ENCODE results near the gene MASP2. TPM values are rescaled to one million over a fixed set of nuclear protein-coding genes. Genes with fewer than 3 reads are reported as not detected.

Gene MASP2
- total and polyA plus RNA-seq, 12 donors = 0.01 TPM; not detected in 11

- 85 to 92% methylated on average over 9 of the region's 9 CpGs for WGBS, 2 donors
- ATAC-seq = no peak
- no peak overlapping the region for H3K4me3 ChIP-seq
- DNase-seq = no peak
- H3K36me3 ChIP-seq = peaks cover 0 to 51% (median 14%) of the 10 kb centered on the region in 9 donors
- no peaks in the 10 kb centered on the region for H3K9me3 ChIP-seq
- no peak for TF ChIP-seq CTCF (IDR thresholded peaks at IDR 0.05)
- intact Hi-C loops (cut with DNase I) = loop anchor here in 3 of 10 donors (10.0 kb wide), 2 partner anchors 204 to 694 kb away; no protein-coding TSS in a partner anchor
- H3K4me1 ChIP-seq = no peaks in the 10 kb centered on the region
- no peaks in the 10 kb centered on the region for H3K27me3 ChIP-seq
- no peak overlapping the region for H3K27ac ChIP-seq
Observed at GRCh38 chr1:11030865-11031264, 16.2 kb downstream of the MASP2 start.

GRCh38 chr1:11028018-11028417, 19.0 kb downstream of the MASP2 start:
- Histone ChIP-seq H3K4me3 (no peak overlapping the region), H3K36me3 (peaks cover 0 to 80% (median 31%) of the 10 kb centered on the region in 9 donors), H3K27me3 (no peaks in the 10 kb centered on the region), H3K4me1 (no peaks in the 10 kb centered on the region), H3K9me3 (no peaks in the 10 kb centered on the region), H3K27ac (no peak overlapping the region)
- no peak for DNase-seq
- ATAC-seq = no peak
- TF ChIP-seq CTCF (IDR thresholded peaks at IDR 0.05) = no peak
- WGBS, 2 donors = 94 to 98% methylated on average over 3 of the region's 3 CpGs
- intact Hi-C loops (cut with DNase I) = loop anchor here in 1 of 10 donors (10.0 kb wide), 1 partner anchor 67 kb away; the partner anchor contains the start of gene EXOSC10

- DNase-seq (no peak), ATAC-seq (no peak)
- H3K36me3 ChIP-seq = peaks cover 0 to 87% (median 38%) of the 10 kb centered on the region in 9 donors
- H3K4me1 ChIP-seq = no peaks in the 10 kb centered on the region
- 75 to 76% methylated on average over 6 of the region's 6 CpGs for WGBS, 2 donors
- H3K4me3 ChIP-seq = no peak overlapping the region
- no peak overlapping the region for H3K27ac ChIP-seq
- H3K9me3 ChIP-seq = no peaks in the 10 kb centered on the region
- H3K27me3 ChIP-seq = no peaks in the 10 kb centered on the region
- intact Hi-C loops (cut with DNase I) = loop anchor here in 1 of 10 donors (10.0 kb wide), 1 partner anchor 67 kb away; the partner anchor contains the start of gene EXOSC10
- TF ChIP-seq CTCF (IDR thresholded peaks at IDR 0.05) = no peak
Observed at GRCh38 chr1:11027316-11027715, 19.7 kb downstream of the MASP2 start.

GRCh38 chr1:11026903-11027302, 20.1 kb downstream of the MASP2 start:
- ATAC-seq (no peak), DNase-seq (no peak)
- Histone ChIP-seq H3K36me3 (peaks cover under 1 to 91% (median 43%) of the 10 kb centered on the region in 9 donors), H3K4me1 (no peaks in the 10 kb centered on the region), H3K4me3 (no peak overlapping the region), H3K27me3 (no peaks in the 10 kb centered on the region), H3K27ac (no peak overlapping the region), H3K9me3 (no peaks in the 10 kb centered on the region)
- WGBS, 2 donors = 91 to 95% methylated on average over 5 of the region's 5 CpGs
- intact Hi-C loops (cut with DNase I) = loop anchor here in 1 of 10 donors (10.0 kb wide), 1 partner anchor 68 kb away; the partner anchor contains the start of gene EXOSC10
- TF ChIP-seq CTCF (IDR thresholded peaks at IDR 0.05) = no peak

All from heart right ventricle (tissue), 16 donors.